HFFc6 (cell line): ENCODE data around the gene PRKG1. TPM values are rescaled to one million over a fixed set of nuclear protein-coding genes. Genes with fewer than 3 reads are reported as not detected.

ENCODE experiments used
- DNase-seq: peaks from one replicate; pipeline ENCODE4 v3.0.0-alpha.2; 2018
- H3K27ac Mint-ChIP-seq: 2 replicates; pipeline ENCODE4 v1.8.0; 2020; ENCODE audit warnings: mild to moderate bottlenecking, mixed read lengths
- H3K27me3 Mint-ChIP-seq: 2 replicates; pipeline ENCODE4 v1.8.0; 2021; ENCODE audit warnings: mild to moderate bottlenecking, moderate library complexity, mixed read lengths; ENCODE audit not compliant: insufficient read depth
- H3K36me3 Mint-ChIP-seq: 2 replicates; pipeline ENCODE4 v1.8.0; 2021; ENCODE audit warnings: low read depth, mixed read lengths
- H3K4me1 Mint-ChIP-seq: 2 replicates; pipeline ENCODE4 v1.8.0; 2020; ENCODE audit warnings: low read depth, mixed read lengths
- H3K4me3 Mint-ChIP-seq: 2 replicates; pipeline ENCODE4 v1.8.0; 2020; ENCODE audit warnings: mild to moderate bottlenecking, moderate library complexity, mixed read lengths
- H3K9me3 Mint-ChIP-seq: 2 replicates; pipeline ENCODE4 v1.8.0; 2020; ENCODE audit warnings: mild to moderate bottlenecking, mixed read lengths
- total RNA-seq, 6 experiments: library from RNA; stranded (reverse); fragmentation: NEBNext Ultra II Directional; extraction: Animal tissue kit (Norgen Biotek cat#: 25700); gene quantifications; 2 replicates in 1 of 6; 3 replicates in 5 of 6; pipeline ENCODE4 v1.2.3, GENCODE V29; 2021
- TF ChIP-seq, protein P1 (sequence below): fragments of 200-600 bp; sonication (generic); IDR thresholded peaks from 2 replicates; pipeline ENCODE4 v1.5.0; 2021; ENCODE audit warnings: antibody characterized with exemption, mild to moderate bottlenecking

Gene PRKG1
- total RNA-seq, 6 experiments from 2014 or later = 9.3 to 10.1 (median 9.8) TPM

- Mint-ChIP-seq H3K9me3 (no peaks in the 10 kb centered on the region), H3K27me3 (no peaks in the 10 kb centered on the region; the same call in 1 of the 2 replicates), H3K4me3 (no peak overlapping the region), H3K4me1 (peaks cover 12% of the 10 kb centered on the region; the same call in 1 of the 2 replicates), H3K27ac (peak overlapping the region; percentile 27; the same call in 1 of the 2 replicates), H3K36me3 (no peaks in the 10 kb centered on the region)
- DNase-seq = peak; percentile 9
- TF ChIP-seq, protein P1, sequence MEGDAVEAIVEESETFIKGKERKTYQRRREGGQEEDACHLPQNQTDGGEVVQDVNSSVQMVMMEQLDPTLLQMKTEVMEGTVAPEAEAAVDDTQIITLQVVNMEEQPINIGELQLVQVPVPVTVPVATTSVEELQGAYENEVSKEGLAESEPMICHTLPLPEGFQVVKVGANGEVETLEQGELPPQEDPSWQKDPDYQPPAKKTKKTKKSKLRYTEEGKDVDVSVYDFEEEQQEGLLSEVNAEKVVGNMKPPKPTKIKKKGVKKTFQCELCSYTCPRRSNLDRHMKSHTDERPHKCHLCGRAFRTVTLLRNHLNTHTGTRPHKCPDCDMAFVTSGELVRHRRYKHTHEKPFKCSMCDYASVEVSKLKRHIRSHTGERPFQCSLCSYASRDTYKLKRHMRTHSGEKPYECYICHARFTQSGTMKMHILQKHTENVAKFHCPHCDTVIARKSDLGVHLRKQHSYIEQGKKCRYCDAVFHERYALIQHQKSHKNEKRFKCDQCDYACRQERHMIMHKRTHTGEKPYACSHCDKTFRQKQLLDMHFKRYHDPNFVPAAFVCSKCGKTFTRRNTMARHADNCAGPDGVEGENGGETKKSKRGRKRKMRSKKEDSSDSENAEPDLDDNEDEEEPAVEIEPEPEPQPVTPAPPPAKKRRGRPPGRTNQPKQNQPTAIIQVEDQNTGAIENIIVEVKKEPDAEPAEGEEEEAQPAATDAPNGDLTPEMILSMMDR = no peak
These were observed 820.7 kb downstream of the PRKG1 start for GRCh38 chr10:51894771-51895578.

- H3K4me1 Mint-ChIP-seq = peaks cover 12% of the 10 kb centered on the region; the same call in 1 of the 2 replicates
- no peak overlapping the region for H3K27ac Mint-ChIP-seq
- TF ChIP-seq, protein P1 = no peak
- no peak overlapping the region for H3K4me3 Mint-ChIP-seq
- H3K9me3 Mint-ChIP-seq = no peaks in the 10 kb centered on the region
- DNase-seq = peak; percentile 4
- no peaks in the 10 kb centered on the region; the same call in 1 of the 2 replicates for H3K27me3 Mint-ChIP-seq
- H3K36me3 Mint-ChIP-seq = no peaks in the 10 kb centered on the region
These were observed 822.6 kb downstream of the PRKG1 start for GRCh38 chr10:51896849-51897248.

DNA sequence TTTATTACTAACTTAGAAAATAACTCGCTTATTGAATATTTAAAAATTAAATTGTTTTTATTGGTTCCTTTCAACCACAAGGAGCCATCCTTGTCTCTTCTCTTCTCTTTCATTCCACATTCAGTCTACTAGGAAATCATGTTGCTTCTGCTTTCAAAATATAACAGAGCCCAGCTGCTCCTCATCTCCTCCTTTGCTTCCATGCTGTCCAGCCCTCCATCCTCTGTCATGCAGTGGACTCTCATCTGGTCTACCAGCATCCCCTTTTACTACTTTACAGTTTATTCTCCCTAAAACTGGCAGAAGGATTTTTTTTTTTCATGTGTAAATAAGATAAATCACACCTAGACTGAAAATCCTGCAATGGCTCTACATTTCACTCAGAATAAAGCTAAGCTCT, 823.3 kb downstream of the PRKG1 start:
- Mint-ChIP-seq H3K27me3 (no peaks in the 10 kb centered on the region; the same call in 1 of the 2 replicates), H3K4me3 (no peak overlapping the region), H3K4me1 (peaks cover 12% of the 10 kb centered on the region; the same call in 1 of the 2 replicates), H3K36me3 (no peaks in the 10 kb centered on the region), H3K9me3 (no peaks in the 10 kb centered on the region), H3K27ac (no peak overlapping the region)
- TF ChIP-seq, protein P1 = no peak
- DNase-seq = no peak

DNA sequence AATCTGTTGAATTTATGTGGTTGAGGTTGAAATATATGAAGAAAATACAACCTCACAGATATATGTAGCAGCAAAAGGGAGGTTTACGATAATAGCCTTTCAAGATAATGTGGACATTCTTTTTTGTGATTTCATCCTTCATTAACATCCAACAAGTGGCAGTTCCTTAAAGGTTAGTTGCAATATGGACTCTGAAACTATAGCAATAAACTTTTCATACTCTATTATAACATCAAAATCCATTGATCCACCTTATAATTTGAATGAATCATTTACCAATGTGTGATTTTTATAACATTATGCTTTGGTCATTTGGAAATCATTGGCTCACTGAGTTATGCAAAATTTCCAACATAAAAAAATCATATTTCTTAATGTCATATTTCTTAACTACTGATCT, 825.9 kb downstream of the PRKG1 start:
- peaks cover 6% of the 10 kb centered on the region; the same call in 1 of the 2 replicates for H3K4me1 Mint-ChIP-seq
- H3K9me3 Mint-ChIP-seq = no peaks in the 10 kb centered on the region
- H3K36me3 Mint-ChIP-seq = no peaks in the 10 kb centered on the region
- H3K27me3 Mint-ChIP-seq = no peaks in the 10 kb centered on the region
- no peak for DNase-seq
- TF ChIP-seq, protein P1 = no peak
- no peak overlapping the region for H3K27ac Mint-ChIP-seq
- H3K4me3 Mint-ChIP-seq = no peak overlapping the region

DNA sequence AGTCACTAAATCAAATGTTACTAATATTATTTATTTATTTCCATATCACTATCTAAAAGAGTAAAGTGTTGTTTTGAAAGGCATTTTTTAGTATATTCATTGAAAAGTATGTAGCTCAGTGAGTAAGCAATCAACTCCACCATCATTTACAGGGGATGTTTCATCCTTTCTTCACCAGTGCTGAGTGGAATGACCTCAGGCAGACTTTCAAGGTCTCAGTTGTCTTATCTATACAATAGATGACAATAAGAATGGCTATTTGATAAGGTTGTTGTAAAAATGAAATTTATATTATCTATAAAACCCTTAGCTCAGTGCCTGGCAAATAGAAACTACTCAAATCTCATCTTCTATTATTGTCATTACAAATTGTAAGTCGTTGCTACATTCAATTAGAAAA, 829.4 kb downstream of the PRKG1 start:
- no peak overlapping the region for H3K27ac Mint-ChIP-seq
- H3K4me3 Mint-ChIP-seq = no peak overlapping the region
- TF ChIP-seq, protein P1 = no peak
- H3K27me3 Mint-ChIP-seq = no peaks in the 10 kb centered on the region
- H3K4me1 Mint-ChIP-seq = no peaks in the 10 kb centered on the region
- no peaks in the 10 kb centered on the region for H3K36me3 Mint-ChIP-seq
- no peaks in the 10 kb centered on the region for H3K9me3 Mint-ChIP-seq
- DNase-seq = no peak
